ENCODE data around the gene C2orf81.

C2orf81 gene

GRCh38 chr2:74391209-74391579, 30.2 kb downstream of the C2orf81 start:
- peak overlapping the region; percentile 68 for H3K27ac ChIP-seq
- TF ChIP-seq ZFX (IDR thresholded peaks at IDR 0.05; ENCODE audit: borderline replicate concordance) (no peak), CTCF (IDR thresholded peaks at IDR 0.05) (no peak)

GRCh38 chr2:74390606-74391005, 30.8 kb downstream of the C2orf81 start:
- H3K27ac ChIP-seq = no peak overlapping the region
- no peak for TF ChIP-seq CTCF (IDR thresholded peaks at IDR 0.05)
- no peak for TF ChIP-seq ZFX (IDR thresholded peaks at IDR 0.05; ENCODE audit: borderline replicate concordance)

GRCh38 chr2:74387346-74387745, 34.1 kb downstream of the C2orf81 start:
- H3K27ac ChIP-seq = no peak overlapping the region
- TF ChIP-seq CTCF (IDR thresholded peaks at IDR 0.05) = no peak
- TF ChIP-seq ZFX (IDR thresholded peaks at IDR 0.05; ENCODE audit: borderline replicate concordance) = no peak

- no peak overlapping the region for H3K27ac ChIP-seq
- TF ChIP-seq ZFX (IDR thresholded peaks at IDR 0.05; ENCODE audit: borderline replicate concordance) (no peak), CTCF (IDR thresholded peaks at IDR 0.05) (no peak)
Measured at GRCh38 chr2:74385396-74385795, 36.0 kb downstream of the C2orf81 start.

GRCh38 chr2:74384051-74384450, 37.4 kb downstream of the C2orf81 start:
- peak overlapping the region; percentile 86 for H3K27ac ChIP-seq
- no peak for TF ChIP-seq ZFX (IDR thresholded peaks at IDR 0.05; ENCODE audit: borderline replicate concordance)
- no peak for TF ChIP-seq CTCF (IDR thresholded peaks at IDR 0.05)

GRCh38 chr2:74383254-74383653, 38.2 kb downstream of the C2orf81 start:
- H3K27ac ChIP-seq = peak overlapping the region; percentile 86
- TF ChIP-seq CTCF (IDR thresholded peaks at IDR 0.05) = peak; percentile 21; the same call in 1 of the 2 replicates
- no peak for TF ChIP-seq ZFX (IDR thresholded peaks at IDR 0.05; ENCODE audit: borderline replicate concordance)

GRCh38 chr2:74381751-74382150, 39.7 kb downstream of the C2orf81 start:
- TF ChIP-seq CTCF (IDR thresholded peaks at IDR 0.05) (no peak), ZFX (IDR thresholded peaks at IDR 0.05; ENCODE audit: borderline replicate concordance) (no peak)

More at GRCh38 chr2:74381751-74382150, 39.7 kb downstream of the C2orf81 start:
- no peak overlapping the region for H3K27ac ChIP-seq

All from 22Rv1 (cell line).